Measurements from ENCODE around the gene KHK.

DNA sequence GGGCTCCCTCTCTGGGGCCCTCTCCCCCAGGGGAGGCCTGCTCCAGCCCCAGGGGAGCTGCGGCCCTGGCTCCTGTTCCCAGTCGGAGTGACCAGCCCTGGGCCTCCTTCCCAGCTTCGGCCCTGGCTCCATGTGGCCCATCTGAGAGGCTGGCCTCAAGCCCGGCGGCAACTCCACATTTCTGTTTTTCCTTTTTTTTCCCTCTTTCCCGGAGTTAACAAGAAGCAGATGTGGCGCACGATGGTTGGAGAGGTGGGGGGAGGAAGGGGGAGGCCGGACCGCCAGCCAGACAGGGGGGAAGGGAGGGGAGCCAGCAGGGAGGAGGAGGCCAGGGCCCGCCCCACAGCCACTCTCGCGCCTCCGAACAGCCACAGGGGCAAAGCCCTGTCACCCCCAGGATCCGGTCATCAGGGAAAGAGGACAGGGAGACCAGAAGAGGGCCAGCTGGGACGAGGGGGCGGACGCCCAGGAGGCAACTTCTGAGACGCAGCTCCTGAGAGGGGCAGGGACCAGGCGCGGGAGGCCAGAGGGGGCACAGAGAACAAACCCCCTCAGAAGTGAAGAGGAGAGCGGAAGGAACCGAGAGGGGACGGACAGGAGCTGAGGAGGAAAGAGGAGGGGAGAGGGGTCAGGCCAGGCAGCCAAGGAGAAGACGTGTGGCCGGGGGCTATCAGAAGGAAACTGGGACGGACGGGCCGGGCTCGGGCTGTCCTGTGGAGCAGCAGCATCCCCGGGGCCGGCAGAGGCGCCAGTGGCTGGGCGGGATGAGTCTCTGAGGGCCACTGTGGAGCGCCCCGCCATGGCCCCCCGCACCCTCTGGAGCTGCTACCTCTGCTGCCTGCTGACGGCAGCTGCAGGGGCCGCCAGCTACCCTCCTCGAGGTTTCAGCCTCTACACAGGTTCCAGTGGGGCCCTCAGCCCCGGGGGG, 8.0 kb upstream of the KHK start, which contains the start of gene EMILIN1:
- TF ChIP-seq YY1 (tag by site-specific recombination; IDR thresholded peaks at IDR 0.05) = no peak
- no peak for TF ChIP-seq GLI4 (tag by site-specific recombination; IDR thresholded peaks at IDR 0.05)
- no peak for TF ChIP-seq ZBTB17 (tag by site-specific recombination; IDR thresholded peaks at IDR 0.05)
- TF ChIP-seq ZNF121 (tag by site-specific recombination; IDR thresholded peaks at IDR 0.05) = no peak
- TF ChIP-seq ZBTB1 (tag by site-specific recombination; IDR thresholded peaks at IDR 0.05) = no peak
